Neuronal stem cell (in vitro differentiated cells): ENCODE results near the gene SIL1.
"Not testable (repeated sequence)": the region's sequence is repeated elsewhere in the genome, so short reads cannot be mapped to it uniquely, and the experiment has no call there.

ENCODE experiments used
- DNase-seq: peaks from one replicate; pipeline ENCODE4 v3.0.0-alpha.2; 2013; ENCODE audit warnings: low spot score
- H2AFZ ChIP-seq: one replicate; pipeline ENCODE4 v1.6.1; 2013; ENCODE audit warnings: mild to moderate bottlenecking, low read length, inconsistent platforms
- H2AK5ac ChIP-seq: 2 replicates; pipeline ENCODE4 v1.6.1; 2013; ENCODE audit warnings: low read depth, mild to moderate bottlenecking, inconsistent platforms, low read length, moderate library complexity, mixed read lengths
- H2BK120ac ChIP-seq: 2 replicates; pipeline ENCODE4 v1.6.1; 2013; ENCODE audit warnings: low read depth, mild to moderate bottlenecking, inconsistent platforms, low read length, moderate library complexity, mixed read lengths
- H2BK12ac ChIP-seq: one replicate; pipeline ENCODE4 v1.6.1; 2013; ENCODE audit warnings: low read length, inconsistent platforms
- H2BK15ac ChIP-seq: 2 replicates; pipeline ENCODE4 v1.6.1; 2013; ENCODE audit warnings: mild to moderate bottlenecking, low read length, inconsistent platforms, mixed read lengths
- H2BK5ac ChIP-seq: one replicate; pipeline ENCODE4 v1.6.1; 2013; ENCODE audit warnings: inconsistent platforms, mild to moderate bottlenecking, low read length, moderate library complexity
- H3K14ac ChIP-seq: one replicate; pipeline ENCODE4 v1.6.1; 2013; ENCODE audit warnings: low read length, inconsistent platforms
- H3K18ac ChIP-seq: 2 replicates; pipeline ENCODE4 v1.6.1; 2013; ENCODE audit warnings: low read length, inconsistent platforms
- H3K23ac ChIP-seq: 2 replicates; pipeline ENCODE4 v1.6.1; 2013; ENCODE audit warnings: low read depth, mild to moderate bottlenecking, mixed read lengths, low read length, inconsistent platforms; ENCODE audit not compliant: poor library complexity
- H3K27ac ChIP-seq: replicated peaks from 3 replicates; pipeline ENCODE4 v1.5.1; 2013; ENCODE audit warnings: low read length, inconsistent platforms
- H3K27me3 ChIP-seq, 3 experiments: 2 replicates each; pipeline ENCODE4 v1.6.1; 2013; ENCODE audit warnings: low read length in 3 of 3, mild to moderate bottlenecking in 2 of 3, inconsistent platforms in 1 of 3, low read depth in 1 of 3, mixed read lengths in 1 of 3, moderate library complexity in 1 of 3; ENCODE audit not compliant: control insufficient read depth in 3 of 3, insufficient read depth in 3 of 3
- H3K36me3 ChIP-seq, 2 donors: replicated peaks in 1 of 2; 2 replicates each; pipeline ENCODE4 v1.6.1; 2013; ENCODE audit warnings: low read length in 2 of 2; ENCODE audit not compliant: control insufficient read depth in 2 of 2, insufficient read depth in 2 of 2
- H3K4ac ChIP-seq: 2 replicates; pipeline ENCODE4 v1.6.1; 2013; ENCODE audit warnings: inconsistent platforms, mild to moderate bottlenecking, low read length, moderate library complexity
- H3K4me1 ChIP-seq, 2 donors: 1 replicate in 1 of 2; 2 replicates in 1 of 2; pipeline ENCODE4 v1.6.1; 2013; ENCODE audit warnings: low read length in 2 of 2, low read depth in 1 of 2; ENCODE audit not compliant: control insufficient read depth in 2 of 2, insufficient read depth in 1 of 2
- H3K4me2 ChIP-seq: one replicate; pipeline ENCODE4 v1.6.1; 2013; ENCODE audit warnings: mild to moderate bottlenecking, low read length, inconsistent platforms; ENCODE audit not compliant: insufficient read depth, poor library complexity, severe bottlenecking
- H3K4me3 ChIP-seq, 2 donors: 2 replicates each; pipeline ENCODE4 v1.5.1; 2013; ENCODE audit warnings: low read length in 2 of 2, mild to moderate bottlenecking in 2 of 2, inconsistent platforms in 1 of 2, moderate library complexity in 1 of 2
- H3K79me1 ChIP-seq: one replicate; pipeline ENCODE4 v1.6.1; 2013; ENCODE audit warnings: low read depth, mild to moderate bottlenecking, inconsistent platforms, low read length, moderate library complexity
- H3K9ac ChIP-seq: one replicate; pipeline ENCODE4 v1.6.1; 2013; ENCODE audit warnings: mild to moderate bottlenecking, low read depth, low read length, inconsistent platforms; ENCODE audit not compliant: poor library complexity
- H3K9me3 ChIP-seq, 2 donors: replicated peaks in 1 of 2; 2 replicates each; pipeline versions ENCODE3 to v1.6.1; 2013; ENCODE audit warnings: low read length in 2 of 2, mild to moderate bottlenecking in 2 of 2, inconsistent platforms in 1 of 2, low read depth in 1 of 2, mixed read lengths in 1 of 2, moderate library complexity in 1 of 2; ENCODE audit not compliant: control insufficient read depth in 2 of 2, insufficient read depth in 1 of 2
- H4K8ac ChIP-seq: one replicate; pipeline ENCODE4 v1.6.1; 2013; ENCODE audit warnings: low read depth, mild to moderate bottlenecking, inconsistent platforms, low read length, moderate library complexity
- H4K91ac ChIP-seq: one replicate; pipeline ENCODE4 v1.6.1; 2013; ENCODE audit warnings: low read length, low read depth, mild to moderate bottlenecking, inconsistent platforms; ENCODE audit not compliant: poor library complexity
- WGBS, 2 donors: extraction: QIAGEN DNeasy Blood & Tissue Kit; methylation state at CpG; one replicate each; pipeline ENCODE4 v1.1.7; 2013; ENCODE audit warnings: missing lambda C conversion rate in 2 of 2, mixed read lengths in 1 of 2; ENCODE audit not compliant: insufficient read length in 2 of 2, insufficient replicate concordance in 1 of 2; ENCODE audit errors: extremely low coverage in 2 of 2; 5-methylcytosine and 5-hydroxymethylcytosine counted together

SIL1 gene

DNA sequence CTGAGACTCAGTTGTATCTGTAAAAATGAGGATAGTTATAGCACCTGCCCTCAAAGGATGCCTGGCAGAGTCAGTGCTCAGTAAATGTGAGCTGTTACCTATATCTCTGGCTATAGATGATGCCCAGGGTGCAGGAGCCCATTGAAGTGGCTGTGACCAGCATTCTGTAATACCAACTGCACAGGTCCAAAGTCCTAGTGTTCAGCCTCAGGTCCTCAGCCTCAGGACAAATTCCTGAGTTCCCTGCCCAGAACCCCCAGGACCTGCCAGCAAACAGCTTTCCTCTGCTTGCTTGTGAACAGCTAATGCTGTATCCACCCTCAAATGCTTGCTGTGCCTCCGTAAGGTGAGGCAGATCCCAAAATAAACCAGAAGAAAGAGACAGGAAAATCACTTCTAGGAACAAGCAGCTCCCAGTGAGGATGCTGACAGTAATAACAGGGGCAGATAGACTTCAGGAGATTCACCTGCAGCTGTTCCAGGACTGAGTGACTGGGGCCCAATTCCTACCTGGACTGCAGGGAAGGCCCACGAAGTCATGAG is 80.8 kb downstream of the SIL1 start:
- Histone ChIP-seq H2BK12ac (no peak overlapping the region), H2BK120ac (no peak overlapping the region), H2BK15ac (no peak overlapping the region), H3K4ac (no peak overlapping the region), H3K23ac (no peak overlapping the region), H3K36me3 (peaks cover 0 to 25% of the 10 kb centered on the region in 2 donors), H4K8ac (no peak overlapping the region), H3K4me1 (no peaks in the 10 kb centered on the region), H4K91ac (no peak overlapping the region), H3K14ac (no peak overlapping the region), H3K18ac (no peak overlapping the region), H3K4me2 (no peak overlapping the region), H3K9me3 (no peaks in the 10 kb centered on the region), H3K27me3 (no peaks in the 10 kb centered on the region), H3K4me3 (no peak overlapping the region), H3K79me1 (no peaks in the 10 kb centered on the region), H3K27ac (no peak overlapping the region), H2BK5ac (no peak overlapping the region), H3K9ac (no peak overlapping the region), H2AK5ac (no peak overlapping the region), H2AFZ (no peak overlapping the region)
- no peak for DNase-seq
- no CpG with 5 or more reads among the region's 2 CpGs for WGBS, 2 donors

- Histone ChIP-seq H3K14ac (no peak overlapping the region), H3K18ac (no peak overlapping the region), H2AFZ (no peak overlapping the region), H3K79me1 (no peaks in the 10 kb centered on the region), H3K36me3 (peaks cover 0 to 25% of the 10 kb centered on the region in 2 donors), H3K27ac (no peak overlapping the region), H2BK12ac (no peak overlapping the region), H4K91ac (no peak overlapping the region), H2AK5ac (peak overlapping the region; percentile 57), H3K23ac (no peak overlapping the region), H3K4me1 (no peaks in the 10 kb centered on the region), H3K4me2 (no peak overlapping the region), H4K8ac (no peak overlapping the region), H3K9me3 (peaks cover 2 to 5% of the 10 kb centered on the region in 2 donors), H3K4me3 (no peak overlapping the region), H3K27me3 (no peaks in the 10 kb centered on the region), H2BK120ac (no peak overlapping the region), H2BK15ac (no peak overlapping the region), H2BK5ac (no peak overlapping the region), H3K9ac (no peak overlapping the region), H3K4ac (no peak overlapping the region)
- no CpG with 5 or more reads among the region's 5 CpGs for WGBS, 2 donors
- DNase-seq, result no peak
Observed at GRCh38 chr5:139116100-139116655, 82.0 kb downstream of the SIL1 start.

GRCh38 chr5:139113892-139114291 is 84.3 kb downstream of the SIL1 start:
- Histone ChIP-seq H3K9me3 (peaks cover 4 to 7% of the 10 kb centered on the region in 2 donors), H3K27ac (no peak overlapping the region), H2BK120ac (no peak overlapping the region), H2BK12ac (no peak overlapping the region), H4K91ac (no peak overlapping the region), H3K36me3 (peaks cover 2 to 10% of the 10 kb centered on the region in 2 donors), H3K4me3 (no peak overlapping the region), H2AFZ (no peak overlapping the region), H3K4me1 (peaks cover 0 to 5% of the 10 kb centered on the region in 2 donors), H2BK15ac (no peak overlapping the region), H3K4ac (no peak overlapping the region), H3K14ac (no peak overlapping the region), H3K9ac (no peak overlapping the region), H3K27me3 (no peaks in the 10 kb centered on the region), H3K23ac (no peak overlapping the region), H4K8ac (no peak overlapping the region), H2AK5ac (no peak overlapping the region), H3K4me2 (no peak overlapping the region), H2BK5ac (no peak overlapping the region), H3K79me1 (no peaks in the 10 kb centered on the region), H3K18ac (no peak overlapping the region)
- no peak for DNase-seq
- no CpG with 5 or more reads among the region's 2 CpGs for WGBS, 2 donors

DNA sequence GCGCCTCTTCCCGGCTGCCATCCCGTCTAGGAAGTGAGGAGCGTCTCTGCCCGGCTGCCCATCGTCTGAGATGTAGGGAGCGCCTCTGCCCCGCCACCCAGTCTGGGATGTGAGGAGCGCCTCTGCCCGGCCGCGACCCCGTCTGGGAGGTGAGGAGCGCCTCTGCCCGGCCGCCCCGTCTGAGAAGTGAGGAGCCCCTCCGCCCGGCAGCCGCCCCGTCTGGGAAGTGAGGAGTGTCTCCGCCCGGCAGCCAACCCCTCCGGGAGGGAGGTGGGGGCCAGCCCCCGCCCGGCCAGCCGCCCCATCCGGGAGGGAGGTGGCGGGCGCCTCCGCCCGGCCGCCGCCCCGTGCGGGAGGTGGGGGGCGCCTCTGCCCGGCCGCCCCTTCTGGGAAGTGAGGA is 85.8 kb downstream of the SIL1 start:
- H4K91ac ChIP-seq, H3K27me3 ChIP-seq, H3K79me1 ChIP-seq, H2BK5ac ChIP-seq, H3K36me3 ChIP-seq, H3K23ac ChIP-seq, H2BK15ac ChIP-seq, H3K27ac ChIP-seq, H2BK12ac ChIP-seq, H2AK5ac ChIP-seq, H3K9me3 ChIP-seq, H3K14ac ChIP-seq, H2BK120ac ChIP-seq, H3K18ac ChIP-seq, H3K9ac ChIP-seq, H3K4me3 ChIP-seq, H3K4me2 ChIP-seq, H3K4ac ChIP-seq, H2AFZ ChIP-seq, H4K8ac ChIP-seq, DNase-seq: not testable (repeated sequence)
- H3K4me1 ChIP-seq, result peaks cover 3 to 14% of the 10 kb centered on the region in 2 donors
- WGBS, 2 donors, result no CpG with 5 or more reads among the region's 39 CpGs
